ENCODE measurements around the gene KLF16.

DNA sequence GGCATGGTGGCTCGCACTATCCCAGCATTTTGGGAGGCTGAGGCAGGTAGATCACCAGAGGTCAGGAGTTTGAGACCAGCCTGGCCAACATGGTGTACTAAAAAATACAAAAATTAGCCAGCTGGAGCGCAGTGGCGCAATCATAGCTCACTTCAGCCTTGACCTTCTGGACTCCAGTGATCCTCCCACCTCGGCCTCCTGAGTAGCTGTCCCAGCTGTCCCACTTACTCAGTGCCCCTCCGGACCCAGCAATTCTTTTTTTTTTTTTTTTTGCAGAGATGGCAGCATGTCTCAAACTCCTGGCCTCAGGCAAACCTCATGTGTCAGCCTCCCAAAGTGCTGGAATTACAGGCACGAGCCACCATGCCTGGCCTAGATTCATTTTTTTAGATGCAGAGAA, 39.5 kb upstream of the KLF16 start:
- no peak for TF ChIP-seq EP300 (IDR thresholded peaks at IDR 0.05)
- no peak for TF ChIP-seq CTCF (IDR thresholded peaks at IDR 0.05)
- TF ChIP-seq POLR2A (IDR thresholded peaks at IDR 0.05): no peak

All from tibial nerve (tissue), 4 donors.